Astrocyte (in vitro differentiated cells and primary cell): Measurements from ENCODE around the gene CSF1R. TPM values are rescaled to one million over a fixed set of nuclear protein-coding genes. Genes with fewer than 3 reads are reported as not detected.
A peak's percentile ranks its signal among the peaks of the same experiment; 100 is the strongest.

ENCODE experiments used
- DNase-seq: peaks from one replicate; pipeline ENCODE4 v3.0.0-alpha.2; 2010; ENCODE audit warnings: low read depth
- FAIRE-seq: peaks from 2 replicates; lab custom pipeline; 2011; peaks lifted over from hg19 to GRCh38; lab: Jason Lieb, UNC
- H2AFZ ChIP-seq: 2 replicates; pipeline ENCODE4 v1.6.0; 2012; ENCODE audit warnings: low read depth, low read length, inconsistent platforms
- H3K27ac ChIP-seq: 2 replicates; pipeline ENCODE4 v1.5.1; 2011; ENCODE audit warnings: low read depth, low read length, inconsistent platforms
- H3K27me3 ChIP-seq: 2 replicates; pipeline ENCODE4 v1.6.0; 2011; ENCODE audit warnings: low read length, inconsistent platforms; ENCODE audit not compliant: insufficient read depth
- H3K36me3 ChIP-seq: 2 replicates; pipeline ENCODE4 v1.5.1; 2011; ENCODE audit warnings: low read length, inconsistent platforms; ENCODE audit not compliant: insufficient read depth
- H3K4me1 ChIP-seq: 2 replicates; pipeline ENCODE4 v1.5.1; 2011; ENCODE audit warnings: low read length, inconsistent platforms; ENCODE audit not compliant: insufficient read depth
- H3K4me2 ChIP-seq: 2 replicates; pipeline ENCODE4 v1.6.0; 2012; ENCODE audit warnings: low read length, inconsistent platforms
- H3K4me3 ChIP-seq: 2 replicates; pipeline ENCODE4 v1.5.1; 2011; ENCODE audit warnings: low read depth, mild to moderate bottlenecking, low read length, inconsistent platforms; ENCODE audit not compliant: insufficient read depth
- H3K79me2 ChIP-seq: 2 replicates; pipeline ENCODE4 v1.6.0; 2012; ENCODE audit warnings: mild to moderate bottlenecking, low read length, inconsistent platforms; ENCODE audit not compliant: insufficient read depth
- H3K9ac ChIP-seq: 2 replicates; pipeline ENCODE4 v1.6.0; 2012; ENCODE audit warnings: mild to moderate bottlenecking, low read length, inconsistent platforms
- H3K9me3 ChIP-seq: 2 replicates; pipeline ENCODE4 v1.5.1; 2012; ENCODE audit warnings: low read depth, mild to moderate bottlenecking, low read length, inconsistent platforms; ENCODE audit not compliant: insufficient read depth
- H4K20me1 ChIP-seq: 2 replicates; pipeline ENCODE4 v1.6.0; 2012; ENCODE audit warnings: low read length, inconsistent platforms; ENCODE audit not compliant: insufficient read depth
- H3K27ac Mint-ChIP-seq: one replicate; pipeline ENCODE4 v1.8.0; 2021; ENCODE audit warnings: mild to moderate bottlenecking, mixed read lengths; ENCODE audit not compliant: unreplicated experiment
- H3K27me3 Mint-ChIP-seq: one replicate; pipeline ENCODE4 v1.8.0; 2021; ENCODE audit warnings: low read depth, mixed read lengths; ENCODE audit not compliant: unreplicated experiment
- H3K36me3 Mint-ChIP-seq: one replicate; pipeline ENCODE4 v1.8.0; 2021; ENCODE audit warnings: low read depth, mixed read lengths; ENCODE audit not compliant: unreplicated experiment
- H3K4me1 Mint-ChIP-seq: one replicate; pipeline ENCODE4 v1.8.0; 2021; ENCODE audit warnings: low read depth, mixed read lengths; ENCODE audit not compliant: unreplicated experiment
- H3K4me3 Mint-ChIP-seq: one replicate; pipeline ENCODE4 v1.8.0; 2021; ENCODE audit warnings: mild to moderate bottlenecking, moderate library complexity, mixed read lengths; ENCODE audit not compliant: unreplicated experiment
- H3K9me3 Mint-ChIP-seq: one replicate; pipeline ENCODE4 v1.8.0; 2021; ENCODE audit warnings: mild to moderate bottlenecking, mixed read lengths; ENCODE audit not compliant: unreplicated experiment
- CTCF ChIP-seq: IDR thresholded peaks from 2 replicates; pipeline ENCODE4 v1.5.1; 2011; ENCODE audit warnings: low read depth, mild to moderate bottlenecking, inconsistent platforms, low read length, moderate library complexity; ENCODE audit not compliant: insufficient read depth
- EZH2 ChIP-seq: IDR thresholded peaks from 2 replicates; pipeline ENCODE4 v1.6.1; 2012; ENCODE audit warnings: mild to moderate bottlenecking, low read length, inconsistent platforms; ENCODE audit not compliant: insufficient read depth
- total RNA-seq: library from RNA; stranded (reverse); gene quantifications from 2 replicates; pipeline ENCODE4 v1.2.1, GENCODE V29; 2021

CSF1R gene
- total RNA-seq, 1 donor from 2014 or later, result 1.4 TPM

GRCh38 chr5:150038547-150038946 lies 47.8 kb downstream of the CSF1R start:
- no peaks in the 10 kb centered on the region for H4K20me1 ChIP-seq
- no peak for DNase-seq
- no peaks in the 10 kb centered on the region for H3K27me3 ChIP-seq
- H3K79me2 ChIP-seq, result peaks cover 22% of the 10 kb centered on the region
- Mint-ChIP-seq H3K36me3 (peaks cover 47% of the 10 kb centered on the region), H3K4me3 (no peak overlapping the region), H3K27ac (no peak overlapping the region), H3K27me3 (no peaks in the 10 kb centered on the region), H3K9me3 (no peaks in the 10 kb centered on the region), H3K4me1 (peaks cover 57% of the 10 kb centered on the region)
- peaks cover 65% of the 10 kb centered on the region for H3K36me3 ChIP-seq
- TF ChIP-seq CTCF (no peak), EZH2 (no peak)
- H3K27ac ChIP-seq, result no peak overlapping the region
- no peak overlapping the region for H2AFZ ChIP-seq
- no peak for FAIRE-seq
- no peak overlapping the region for H3K9ac ChIP-seq
- H3K4me1 ChIP-seq, result peaks cover 34% of the 10 kb centered on the region
- no peaks in the 10 kb centered on the region for H3K9me3 ChIP-seq
- H3K4me3 ChIP-seq, result no peak overlapping the region
- H3K4me2 ChIP-seq, result no peak overlapping the region

GRCh38 chr5:150036513-150036912 lies 49.8 kb downstream of the CSF1R start:
- Histone ChIP-seq H3K79me2 (peaks cover 22% of the 10 kb centered on the region), H3K4me3 (no peak overlapping the region), H3K4me1 (peaks cover 29% of the 10 kb centered on the region), H3K4me2 (peak overlapping the region; percentile 58), H3K36me3 (peaks cover 63% of the 10 kb centered on the region), H2AFZ (no peak overlapping the region), H4K20me1 (no peaks in the 10 kb centered on the region), H3K9ac (peak overlapping the region; percentile 36), H3K27me3 (no peaks in the 10 kb centered on the region), H3K27ac (peak overlapping the region; percentile 73), H3K9me3 (no peaks in the 10 kb centered on the region)
- peak overlapping the region; percentile 47 for H3K4me3 Mint-ChIP-seq
- H3K27me3 Mint-ChIP-seq, result no peaks in the 10 kb centered on the region
- FAIRE-seq, result peak; percentile 90
- H3K9me3 Mint-ChIP-seq, result no peaks in the 10 kb centered on the region
- H3K4me1 Mint-ChIP-seq, result peaks cover 49% of the 10 kb centered on the region
- peak overlapping the region; percentile 78 for H3K27ac Mint-ChIP-seq
- TF ChIP-seq CTCF, result no peak
- TF ChIP-seq EZH2, result no peak
- DNase-seq, result peak; percentile 99
- peaks cover 51% of the 10 kb centered on the region for H3K36me3 Mint-ChIP-seq

- Histone ChIP-seq H3K27me3 (no peaks in the 10 kb centered on the region), H3K79me2 (peaks cover 22% of the 10 kb centered on the region), H3K36me3 (peaks cover 64% of the 10 kb centered on the region), H2AFZ (no peak overlapping the region), H3K9me3 (no peaks in the 10 kb centered on the region), H4K20me1 (no peaks in the 10 kb centered on the region), H3K9ac (no peak overlapping the region), H3K4me1 (peaks cover 29% of the 10 kb centered on the region), H3K27ac (peak overlapping the region; percentile 73), H3K4me3 (no peak overlapping the region), H3K4me2 (no peak overlapping the region)
- H3K4me3 Mint-ChIP-seq, result no peak overlapping the region
- no peaks in the 10 kb centered on the region for H3K9me3 Mint-ChIP-seq
- TF ChIP-seq CTCF (no peak), EZH2 (no peak)
- H3K27me3 Mint-ChIP-seq, result no peaks in the 10 kb centered on the region
- FAIRE-seq (peak; percentile 13), DNase-seq (no peak)
- H3K27ac Mint-ChIP-seq, result peak overlapping the region; percentile 86
- peaks cover 49% of the 10 kb centered on the region for H3K4me1 Mint-ChIP-seq
- peaks cover 50% of the 10 kb centered on the region for H3K36me3 Mint-ChIP-seq
These were observed 51.0 kb downstream of the CSF1R start for GRCh38 chr5:150035139-150035895.
